Measurements from ENCODE around the gene TYMP. TPM values are rescaled to one million over a fixed set of nuclear protein-coding genes. Genes with fewer than 3 reads are reported as not detected.

TYMP gene
- total and polyA plus RNA-seq, 3 experiments from 2014 or later = 17.5 to 93.6 (median 86.1) TPM

DNA sequence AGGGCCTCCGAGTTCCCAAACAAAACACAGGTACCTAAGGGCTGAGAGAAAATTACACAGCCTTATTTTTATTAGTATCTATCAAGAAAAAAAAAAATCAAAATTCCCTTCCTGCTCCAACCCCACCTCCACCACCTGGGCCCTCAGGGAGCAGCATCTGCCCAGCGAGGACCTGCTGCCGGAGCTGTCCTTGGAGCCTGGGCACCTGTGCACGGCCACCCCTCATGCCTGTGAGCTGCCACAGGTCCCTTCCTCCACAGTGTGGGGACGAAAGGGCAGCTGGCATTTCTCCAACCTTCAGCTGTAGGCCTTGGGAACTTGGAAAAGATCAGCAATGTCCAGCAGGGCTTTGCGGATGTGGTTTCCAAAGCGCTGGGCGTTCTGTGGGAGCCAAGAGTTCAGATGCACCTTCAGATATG is 39.2 kb upstream of the TYMP start:
- Histone ChIP-seq H3K36me3 (ENCODE audit: insufficient read depth, low read length) (peaks cover 8% of the 10 kb centered on the region), H3K4me1 (ENCODE audit: insufficient read depth, low read length) (no peaks in the 10 kb centered on the region), H3K27me3 (ENCODE audit: insufficient read depth, low read length, poor library complexity, severe bottlenecking) (no peaks in the 10 kb centered on the region), H3K9me3 (ENCODE audit: low read length) (no peaks in the 10 kb centered on the region), H3K4me3 (ENCODE audit: low read length) (no peak overlapping the region), H3K27ac (ENCODE audit: low read depth, low read length) (no peak overlapping the region)
- CTCF ChIA-PET = interaction anchor here (1.3 to 1.6 kb wide), 2 partner anchors 9 to 43 kb away, joined by 3 to 5 read pairs; partner anchors contain the start of genes CPT1B and SCO2
- POLR2A ChIA-PET = no interaction called here
- Mint-ChIP-seq H3K9me3 (no peaks in the 10 kb centered on the region), H3K27ac (no peak overlapping the region), H3K4me1 (no peaks in the 10 kb centered on the region), H3K4me3 (no peak overlapping the region), H3K36me3 (peaks cover 0 to 46% (median 1%) of the 10 kb centered on the region in 3 donors), H3K27me3 (peaks cover 0 to 4% of the 10 kb centered on the region in 2 donors)
- peak in 1 of 5 donors; percentile 35 for DNase-seq

DNA sequence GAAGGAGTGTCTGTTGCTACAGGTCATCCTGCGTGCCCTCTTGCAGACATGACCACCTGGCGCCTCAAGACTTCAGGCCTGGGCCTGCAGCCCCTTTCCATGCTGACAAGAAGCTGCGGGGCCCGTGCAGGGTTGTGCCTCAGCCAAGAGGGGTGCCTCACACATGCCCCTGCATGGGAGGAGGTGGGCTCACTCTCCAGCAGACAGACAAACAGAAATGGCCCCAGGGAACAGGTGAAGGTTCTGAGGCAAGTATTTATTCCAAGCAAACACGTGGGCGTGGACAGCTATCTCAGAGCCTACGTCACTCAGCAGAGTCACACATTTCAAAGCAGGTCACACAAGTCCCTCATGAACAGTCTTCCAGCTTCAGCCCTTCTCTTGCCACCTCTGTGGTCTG is 38.8 kb upstream of the TYMP start:
- ChIA-PET CTCF (interaction anchor here (1.6 kb wide), 1 partner anchor 43 kb away, joined by 5 read pairs; the partner anchor contains the start of gene SCO2), POLR2A (no interaction called here)
- no peak overlapping the region for H3K27ac Mint-ChIP-seq
- no peak overlapping the region for H3K4me3 ChIP-seq (ENCODE audit: low read length)
- no peaks in the 10 kb centered on the region for H3K27me3 ChIP-seq (ENCODE audit: insufficient read depth, low read length, poor library complexity, severe bottlenecking)
- H3K4me1 Mint-ChIP-seq = peaks cover under 1 to 4% (median 1%) of the 10 kb centered on the region in 3 donors
- no peaks in the 10 kb centered on the region for H3K4me1 ChIP-seq (ENCODE audit: insufficient read depth, low read length)
- H3K27me3 Mint-ChIP-seq = peaks cover 0 to 4% of the 10 kb centered on the region in 2 donors
- no peak for DNase-seq
- no peaks in the 10 kb centered on the region for H3K9me3 ChIP-seq (ENCODE audit: low read length)
- no peak overlapping the region for H3K4me3 Mint-ChIP-seq
- H3K27ac ChIP-seq (ENCODE audit: low read depth, low read length) = no peak overlapping the region
- peaks cover 0 to 44% (median 1%) of the 10 kb centered on the region in 3 donors for H3K36me3 Mint-ChIP-seq
- no peaks in the 10 kb centered on the region for H3K9me3 Mint-ChIP-seq
- peaks cover 8% of the 10 kb centered on the region for H3K36me3 ChIP-seq (ENCODE audit: insufficient read depth, low read length)

DNA sequence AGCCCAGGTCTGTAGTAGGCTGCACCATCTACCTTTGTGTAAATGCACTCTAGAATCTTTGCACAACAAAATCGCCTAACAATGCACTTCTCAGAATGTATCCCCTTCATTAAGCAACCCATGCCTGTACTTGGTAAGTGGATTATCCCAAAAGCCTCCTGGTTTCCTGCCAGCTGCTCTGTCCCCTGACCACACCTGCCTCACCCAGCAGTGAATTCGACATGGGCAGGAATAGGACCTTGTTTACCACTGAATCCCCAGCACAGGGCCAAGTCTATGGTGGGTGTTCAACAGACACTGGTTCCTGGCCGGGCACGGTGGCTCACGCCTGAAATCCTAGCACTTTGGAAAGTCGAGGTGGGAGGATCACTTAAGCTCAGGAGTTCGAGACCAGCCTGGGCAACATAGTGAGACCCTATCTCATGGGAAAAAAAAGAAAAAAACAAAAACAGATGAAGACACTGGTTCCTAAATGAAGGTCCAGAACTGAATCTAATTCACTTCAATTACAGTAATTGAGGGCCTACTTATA is 38.0 kb upstream of the TYMP start:
- CTCF ChIA-PET = interaction anchor here (1.6 kb wide), 1 partner anchor 42 kb away, joined by 5 read pairs; the partner anchor contains the start of gene SCO2
- no peaks in the 10 kb centered on the region for H3K9me3 ChIP-seq (ENCODE audit: low read length)

DNA sequence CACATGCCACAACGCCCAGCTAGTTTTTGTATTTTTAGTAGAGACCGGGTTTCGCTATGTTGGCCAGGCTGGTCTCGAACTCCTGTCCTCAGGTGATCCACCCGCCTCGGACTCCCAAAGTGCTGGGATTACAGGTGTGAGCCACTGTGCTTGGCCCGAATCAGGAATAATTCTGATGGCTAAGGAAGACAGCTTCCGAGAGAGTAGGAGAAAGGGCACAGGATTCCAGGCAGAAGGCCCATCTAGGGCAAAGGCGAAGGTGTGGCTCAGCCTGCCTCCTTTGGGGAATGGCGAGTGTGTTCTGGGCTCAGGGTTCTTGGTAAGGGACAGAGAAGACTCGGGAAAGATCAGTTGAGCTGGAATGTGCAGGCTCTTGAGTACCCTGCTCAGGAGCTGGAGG is 34.5 kb upstream of the TYMP start:
- peaks cover 0 to 4% of the 10 kb centered on the region in 2 donors for H3K27me3 Mint-ChIP-seq
- peak overlapping the region in 1 of 8 donors; percentile 9 for H3K27ac Mint-ChIP-seq
- H3K9me3 Mint-ChIP-seq = no peaks in the 10 kb centered on the region
- H3K27ac ChIP-seq (ENCODE audit: low read depth, low read length) = no peak overlapping the region
- POLR2A ChIA-PET = interaction anchor here (3.2 kb wide), 1 partner anchor 38 kb away, joined by 23 read pairs; the partner anchor contains the start of gene SCO2
- H3K4me3 Mint-ChIP-seq = peak overlapping the region in 3 of 7 donors; percentile 15 to 49 (median 19)
- H3K9me3 ChIP-seq (ENCODE audit: low read length) = no peaks in the 10 kb centered on the region
- CTCF ChIA-PET = interaction anchor here (1.9 to 4.5 kb wide), 5 partner anchors 13 to 56 kb away, joined by 5 to 58 read pairs (median 19); partner anchors contain the start of genes CHKB and SCO2
- DNase-seq = peak in 1 of 5 donors; percentile 26
- peaks cover 18 to 21% (median 19%) of the 10 kb centered on the region in 3 donors for H3K4me1 Mint-ChIP-seq
- H3K27me3 ChIP-seq (ENCODE audit: insufficient read depth, low read length, poor library complexity, severe bottlenecking) = no peaks in the 10 kb centered on the region
- H3K36me3 ChIP-seq (ENCODE audit: insufficient read depth, low read length) = peaks cover under 1% of the 10 kb centered on the region
- peaks cover 0 to 15% (median 0%) of the 10 kb centered on the region in 3 donors for H3K36me3 Mint-ChIP-seq
- no peak overlapping the region for H3K4me3 ChIP-seq (ENCODE audit: low read length)
- no peaks in the 10 kb centered on the region for H3K4me1 ChIP-seq (ENCODE audit: insufficient read depth, low read length)

More for the DNA sequence above, 38.0 kb upstream of the TYMP start:
- no peak overlapping the region for H3K27ac ChIP-seq (ENCODE audit: low read depth, low read length)
- Mint-ChIP-seq H3K36me3 (peaks cover 0 to 46% (median 1%) of the 10 kb centered on the region in 3 donors), H3K27me3 (peaks cover 0 to 4% of the 10 kb centered on the region in 2 donors), H3K4me3 (no peak overlapping the region), H3K9me3 (no peaks in the 10 kb centered on the region), H3K4me1 (peaks cover 9 to 12% (median 9%) of the 10 kb centered on the region in 3 donors), H3K27ac (peak overlapping the region in 1 of 8 donors; percentile 37)
- no peaks in the 10 kb centered on the region for H3K27me3 ChIP-seq (ENCODE audit: insufficient read depth, low read length, poor library complexity, severe bottlenecking)
- POLR2A ChIA-PET = no interaction called here
- H3K4me3 ChIP-seq (ENCODE audit: low read length) = no peak overlapping the region
- H3K36me3 ChIP-seq (ENCODE audit: insufficient read depth, low read length) = peaks cover 8% of the 10 kb centered on the region
- DNase-seq = no peak
- H3K4me1 ChIP-seq (ENCODE audit: insufficient read depth, low read length) = no peaks in the 10 kb centered on the region

DNA sequence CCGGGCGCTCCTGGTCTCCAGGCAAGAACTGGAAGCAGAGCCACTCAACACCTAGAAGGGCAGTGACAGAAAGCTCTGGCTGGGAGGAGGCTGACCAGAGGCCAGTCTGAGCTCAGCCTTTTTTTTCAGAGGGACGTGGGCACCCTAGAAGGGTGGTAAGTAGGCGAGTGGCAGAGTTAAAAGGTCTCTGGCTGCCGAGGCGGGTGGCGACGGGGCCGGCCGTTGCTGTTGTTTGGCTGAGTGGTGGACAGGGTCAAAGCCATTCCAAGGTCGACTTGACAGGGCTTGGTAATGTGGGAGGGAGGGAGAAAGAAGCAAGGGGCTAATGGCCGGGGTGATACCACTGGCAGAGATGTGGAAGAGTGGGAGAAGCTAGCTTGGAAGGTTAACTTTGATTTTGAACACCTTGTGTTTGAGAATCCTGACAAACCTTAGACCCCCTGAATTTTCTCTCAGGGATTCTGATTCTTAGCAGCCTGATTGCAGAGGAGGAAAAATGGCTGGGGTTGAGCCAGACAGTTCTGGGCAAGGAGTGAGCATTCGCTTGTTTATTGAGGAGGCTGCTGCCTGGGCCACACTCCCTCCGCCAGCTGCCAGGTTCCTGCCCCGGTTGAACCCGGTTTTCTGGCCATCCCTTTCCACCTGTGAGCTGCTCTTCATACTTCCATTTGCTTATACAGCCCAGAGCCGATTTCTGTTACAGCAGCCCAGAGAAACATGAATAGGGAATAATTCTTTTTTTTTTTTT is 33.8 kb upstream of the TYMP start:
- peaks cover 0 to 8% (median 0%) of the 10 kb centered on the region in 3 donors for H3K36me3 Mint-ChIP-seq
- no peaks in the 10 kb centered on the region for H3K9me3 Mint-ChIP-seq
- POLR2A ChIA-PET = interaction anchor here (0.7 to 3.2 kb wide), 10 partner anchors 15 to 327 kb away, joined by 3 to 23 read pairs (median 6); partner anchors contain the start of genes LMF2, NCAPH2, SCO2 and TYMP
- Histone ChIP-seq H3K9me3 (ENCODE audit: low read length) (no peaks in the 10 kb centered on the region), H3K4me3 (ENCODE audit: low read length) (peak overlapping the region; percentile 85), H3K36me3 (ENCODE audit: insufficient read depth, low read length) (no peaks in the 10 kb centered on the region), H3K4me1 (ENCODE audit: insufficient read depth, low read length) (no peaks in the 10 kb centered on the region), H3K27me3 (ENCODE audit: insufficient read depth, low read length, poor library complexity, severe bottlenecking) (no peaks in the 10 kb centered on the region), H3K27ac (ENCODE audit: low read depth, low read length) (peak overlapping the region; percentile 29)
- H3K27me3 Mint-ChIP-seq = peaks cover 0 to 4% of the 10 kb centered on the region in 2 donors
- CTCF ChIA-PET = interaction anchor here (0.5 to 4.5 kb wide), 27 partner anchors 8 to 333 kb away, joined by 3 to 58 read pairs (median 5); partner anchors contain the start of genes CHKB, CPT1B, KLHDC7B and LMF2
- H3K4me3 Mint-ChIP-seq = peak overlapping the region; percentile 73 to 98 (median 92)
- peak in 1 of 5 donors; percentile 45 for DNase-seq
- H3K27ac Mint-ChIP-seq = peak overlapping the region; percentile 7 to 98 (median 90)
- H3K4me1 Mint-ChIP-seq = peaks cover 18 to 21% (median 19%) of the 10 kb centered on the region in 3 donors

DNA sequence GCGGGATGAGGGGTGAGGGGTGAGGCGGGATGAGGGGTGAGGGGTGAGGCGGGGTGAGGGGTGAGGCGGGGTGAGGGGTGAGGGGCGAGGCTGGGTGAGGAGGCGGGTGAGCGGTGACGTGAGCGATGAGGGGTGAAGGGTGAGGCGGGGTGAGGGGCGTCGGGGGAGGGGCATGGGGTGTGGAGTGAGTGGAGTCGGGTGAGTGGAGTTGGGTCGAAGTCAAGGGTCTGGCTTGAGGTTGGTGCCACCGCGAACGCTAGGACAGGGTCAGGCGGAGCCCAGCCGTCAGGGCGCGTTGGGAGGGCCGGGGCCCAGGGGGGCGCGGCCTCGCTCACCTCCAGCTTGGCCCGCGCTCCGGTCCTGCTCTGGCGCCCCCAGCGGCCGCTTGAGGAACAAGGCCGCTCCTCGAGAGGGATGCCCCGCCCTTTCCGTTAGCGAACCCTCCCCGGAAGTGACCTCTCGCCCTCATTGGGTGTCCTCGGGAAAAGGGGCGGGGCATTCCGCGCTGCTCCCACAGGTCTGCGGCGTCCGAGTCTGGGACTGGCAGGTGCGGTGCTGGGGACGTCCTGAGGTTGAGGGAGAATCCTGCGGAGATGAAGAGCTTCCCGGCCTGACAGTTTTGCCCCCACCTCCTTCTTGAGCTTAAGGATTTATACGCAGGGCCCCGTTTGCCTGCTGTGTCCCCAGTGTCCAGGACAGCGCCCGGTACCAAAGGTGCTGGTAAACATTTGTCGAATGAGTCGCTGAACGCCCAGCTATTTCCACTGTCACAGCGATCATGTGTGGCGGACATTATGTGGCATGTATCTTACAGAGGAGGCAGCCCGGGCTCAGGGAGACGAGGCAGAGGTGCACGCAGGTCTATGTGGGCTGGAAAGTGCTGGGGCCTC is 33.0 kb upstream of the TYMP start, which contains the start of gene SYCE3:
SYCE3 (minus strand) TSS at position 397 of the 890 bp plus-strand sequence. CDS start 6,514 bp downstream, outside the sequence.
- peak within 1 kb of the TSS; percentile 29 for H3K27ac ChIP-seq (ENCODE audit: low read depth, low read length)
- H3K27me3 Mint-ChIP-seq = peaks cover 0 to 4% of the 10 kb centered on the region in 2 donors
- H3K4me3 ChIP-seq (ENCODE audit: low read length) = peak within 1 kb of the TSS; percentile 85
- no peaks in the 10 kb centered on the region for H3K4me1 ChIP-seq (ENCODE audit: insufficient read depth, low read length)
- no peaks in the 10 kb centered on the region for H3K9me3 ChIP-seq (ENCODE audit: low read length)
- no peaks in the 10 kb centered on the region for H3K27me3 ChIP-seq (ENCODE audit: insufficient read depth, low read length, poor library complexity, severe bottlenecking)
- POLR2A ChIA-PET = interaction anchor here (0.5 to 3.2 kb wide), 12 partner anchors 14 to 93 kb away, joined by 3 to 23 read pairs (median 6); partner anchors contain the start of genes LMF2, NCAPH2, SCO2 and TYMP
- H3K4me3 Mint-ChIP-seq = peak within 1 kb of the TSS; percentile 81 to 98 (median 92)
- peak; percentile 95 to 98 (median 97) for DNase-seq
- H3K36me3 ChIP-seq (ENCODE audit: insufficient read depth, low read length) = no peaks in the 10 kb centered on the region
- H3K4me1 Mint-ChIP-seq = peaks cover 18 to 21% (median 19%) of the 10 kb centered on the region in 3 donors
- no peaks in the 10 kb centered on the region for H3K9me3 Mint-ChIP-seq
- peak within 1 kb of the TSS; percentile 74 to 98 (median 90) for H3K27ac Mint-ChIP-seq
- peaks cover 0 to 4% (median 0%) of the 10 kb centered on the region in 3 donors for H3K36me3 Mint-ChIP-seq
- CTCF ChIA-PET = interaction anchor here (0.5 to 4.5 kb wide), 28 partner anchors 8 to 332 kb away, joined by 3 to 58 read pairs (median 5); partner anchors contain the start of genes CHKB, CPT1B, KLHDC7B and LMF2
